Thyroid gland (tissue), 4 donors: ENCODE results near the gene SKI.

Experiments used
- POLR2A ChIP-seq, 2 donors: fragments of 450-650 bp; IDR thresholded peaks; one replicate each; pipeline ENCODE4 v1.6.1; 2017; ENCODE audit warnings: antibody characterized with exemption in 2 of 2, mild to moderate bottlenecking in 2 of 2, moderate library complexity in 1 of 2
- TF ChIP-seq, protein P1 (sequence below), 6 experiments: fragments of 200-600 bp in 3 of 6; fragments of 450-650 bp in 3 of 6; sonication (generic) in 3 of 6; IDR thresholded peaks; one replicate each; pipeline ENCODE4 v1.5.1; 2016 to 2019; ENCODE audit warnings: antibody characterized with exemption in 6 of 6, mild to moderate bottlenecking in 2 of 6, inconsistent platforms in 1 of 6, moderate library complexity in 1 of 6

DNA sequence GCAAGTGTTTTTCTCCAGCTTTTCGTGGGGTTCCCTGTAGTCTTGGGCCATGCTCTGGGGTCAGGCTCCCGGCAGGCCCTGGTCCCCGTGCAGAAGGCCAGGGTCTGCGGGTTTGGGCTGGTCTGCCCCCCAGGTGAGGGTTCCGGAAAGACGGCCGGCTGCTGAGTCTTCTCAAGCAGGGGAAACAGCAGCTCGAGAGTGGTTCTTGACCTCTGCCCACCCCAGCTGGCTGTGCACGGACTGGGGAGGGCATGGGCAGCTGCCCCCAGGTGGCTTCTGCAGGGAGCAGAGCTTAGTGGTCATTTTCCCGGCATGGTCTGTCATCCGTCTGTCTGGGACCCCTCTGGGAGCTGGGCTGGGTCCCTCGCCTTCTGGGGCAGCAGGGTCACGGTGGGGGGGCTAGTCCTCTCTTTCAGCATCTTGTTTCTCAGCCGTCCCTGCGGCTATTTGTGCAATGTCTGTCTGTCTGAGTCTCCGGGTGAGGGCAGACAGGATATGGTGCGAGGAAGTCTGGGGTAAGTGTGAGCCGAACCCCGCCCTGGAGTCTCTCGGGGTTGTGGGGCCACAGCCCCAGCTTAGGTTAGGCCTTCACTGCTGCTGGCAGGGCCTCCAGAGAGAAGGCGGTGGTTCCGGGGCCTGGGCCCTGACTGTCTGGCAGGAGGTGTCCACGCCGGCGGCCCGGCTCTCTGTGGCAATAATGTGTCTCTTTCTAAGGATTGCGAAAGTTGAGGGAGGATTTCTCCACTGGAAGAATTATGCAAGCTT, 6.1 kb downstream of the SKI start:
- TF ChIP-seq, protein P1, sequence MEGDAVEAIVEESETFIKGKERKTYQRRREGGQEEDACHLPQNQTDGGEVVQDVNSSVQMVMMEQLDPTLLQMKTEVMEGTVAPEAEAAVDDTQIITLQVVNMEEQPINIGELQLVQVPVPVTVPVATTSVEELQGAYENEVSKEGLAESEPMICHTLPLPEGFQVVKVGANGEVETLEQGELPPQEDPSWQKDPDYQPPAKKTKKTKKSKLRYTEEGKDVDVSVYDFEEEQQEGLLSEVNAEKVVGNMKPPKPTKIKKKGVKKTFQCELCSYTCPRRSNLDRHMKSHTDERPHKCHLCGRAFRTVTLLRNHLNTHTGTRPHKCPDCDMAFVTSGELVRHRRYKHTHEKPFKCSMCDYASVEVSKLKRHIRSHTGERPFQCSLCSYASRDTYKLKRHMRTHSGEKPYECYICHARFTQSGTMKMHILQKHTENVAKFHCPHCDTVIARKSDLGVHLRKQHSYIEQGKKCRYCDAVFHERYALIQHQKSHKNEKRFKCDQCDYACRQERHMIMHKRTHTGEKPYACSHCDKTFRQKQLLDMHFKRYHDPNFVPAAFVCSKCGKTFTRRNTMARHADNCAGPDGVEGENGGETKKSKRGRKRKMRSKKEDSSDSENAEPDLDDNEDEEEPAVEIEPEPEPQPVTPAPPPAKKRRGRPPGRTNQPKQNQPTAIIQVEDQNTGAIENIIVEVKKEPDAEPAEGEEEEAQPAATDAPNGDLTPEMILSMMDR (IDR thresholded peaks at IDR 0.05) = no peak
- TF ChIP-seq POLR2A (IDR thresholded peaks at IDR 0.05) = no peak
